ENCODE measurements around the gene WDR7.

Gene WDR7

GRCh38 chr18:57003342-57003741 lies 352.2 kb downstream of the WDR7 start:
- DNase-seq, result no peak

GRCh38 chr18:57004366-57005121 lies 353.4 kb downstream of the WDR7 start:
- no peak for DNase-seq

- DNase-seq, result no peak
These were observed 357.0 kb downstream of the WDR7 start for GRCh38 chr18:57008001-57008686.

DNA sequence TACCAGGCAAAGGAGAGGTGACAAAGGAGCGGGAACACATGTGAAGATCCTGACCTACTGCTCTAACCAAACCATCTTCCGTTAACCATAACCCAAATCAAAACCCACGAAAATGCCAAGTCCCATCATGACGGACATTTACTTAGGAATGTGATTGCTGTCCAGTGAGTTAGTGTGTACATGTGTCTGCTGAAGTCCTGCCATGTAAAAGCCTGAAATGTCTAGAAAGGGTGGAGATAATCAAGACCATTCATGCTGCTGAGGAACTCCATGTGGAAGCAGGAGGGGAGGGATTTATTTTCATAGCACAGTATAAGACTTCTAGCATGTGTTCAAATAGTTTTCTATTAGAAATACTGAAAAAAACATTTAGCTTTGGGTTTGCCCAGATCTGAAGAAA lies 358.7 kb downstream of the WDR7 start:
- DNase-seq, result no peak

- no peak for DNase-seq
These were observed 363.7 kb downstream of the WDR7 start for GRCh38 chr18:57014772-57015413.

- no peak for DNase-seq
These were observed 364.3 kb downstream of the WDR7 start for GRCh38 chr18:57015451-57015850.

- no peak for DNase-seq
These were observed 367.7 kb downstream of the WDR7 start for GRCh38 chr18:57018845-57019244.

GRCh38 chr18:57022716-57023115 lies 371.6 kb downstream of the WDR7 start:
- DNase-seq, result no peak

DNA sequence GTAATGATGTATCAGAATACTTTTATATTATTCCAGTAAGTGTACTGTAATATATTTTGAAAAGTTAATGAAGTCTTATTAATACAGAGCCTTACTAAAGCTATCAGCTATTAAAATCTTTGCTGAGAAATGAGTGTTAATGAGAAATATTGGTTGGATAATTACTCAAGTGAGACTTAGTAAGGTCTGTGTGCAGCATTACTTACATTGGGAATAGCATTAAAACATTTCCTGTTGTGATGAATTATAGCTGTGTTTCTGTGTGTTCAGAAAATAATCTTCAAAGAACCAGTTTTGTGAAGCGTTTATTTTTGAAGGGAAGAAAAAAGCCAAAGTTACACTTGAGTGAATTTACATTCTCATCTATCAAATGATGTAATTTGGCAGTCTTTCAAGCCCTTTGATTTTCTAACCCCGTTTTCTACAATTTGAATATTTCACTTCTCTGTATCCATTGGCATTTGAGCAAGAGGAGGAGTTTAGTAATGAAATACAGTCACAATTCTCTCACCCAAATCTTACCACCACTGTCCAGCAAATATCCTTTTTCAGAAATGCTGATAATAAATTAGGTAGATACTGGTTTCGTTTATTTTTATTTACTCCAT lies 372.2 kb downstream of the WDR7 start:
- DNase-seq, result no peak

DNA sequence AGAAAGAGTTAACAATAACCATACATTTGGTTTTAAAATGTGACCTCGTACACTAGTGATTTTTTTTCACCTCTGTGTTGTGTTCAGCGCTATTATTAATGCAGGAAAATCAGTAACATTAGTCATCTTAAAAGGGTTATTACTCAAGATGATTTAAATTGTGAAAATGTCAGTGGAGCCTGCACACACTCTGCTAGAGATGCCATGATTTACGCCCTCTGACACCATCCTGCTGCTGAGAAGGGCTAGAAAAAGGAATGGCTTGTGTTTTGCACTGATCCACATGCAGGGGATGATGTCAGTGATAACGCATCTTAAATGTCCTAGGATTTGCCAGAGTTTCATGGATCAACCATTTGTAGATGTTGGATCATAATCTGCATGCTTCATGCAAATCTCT lies 374.4 kb downstream of the WDR7 start:
- DNase-seq, result no peak

- DNase-seq, result no peak
These were observed 375.2 kb downstream of the WDR7 start for GRCh38 chr18:57026316-57026715.

DNA sequence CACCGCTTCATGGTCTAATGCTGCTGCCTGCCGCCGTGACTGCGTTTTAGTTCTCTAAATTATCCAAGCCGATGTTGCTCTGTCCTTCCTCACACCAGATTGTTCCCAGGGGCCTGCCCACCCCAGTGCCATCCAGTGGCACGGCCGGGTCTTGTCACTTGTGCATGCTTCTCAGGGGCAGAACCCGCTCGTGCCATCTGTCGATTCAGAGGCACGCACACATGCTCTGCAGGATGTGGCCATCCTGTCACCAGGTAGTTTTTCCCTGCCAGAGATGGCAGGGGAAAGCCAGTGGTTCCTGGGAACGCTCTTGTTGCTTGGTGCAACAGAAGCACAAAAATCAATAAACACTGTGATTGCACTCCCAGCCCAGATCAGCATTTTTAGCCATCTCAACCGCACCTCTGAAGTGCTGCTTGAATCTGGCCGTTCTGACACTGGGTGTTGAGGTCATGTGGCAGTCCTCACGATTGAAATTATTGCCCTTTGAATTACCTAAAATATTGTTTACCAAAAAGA lies 376.1 kb downstream of the WDR7 start:
- no peak for DNase-seq

GRCh38 chr18:57029761-57030160 lies 378.6 kb downstream of the WDR7 start:
- no peak for DNase-seq

GRCh38 chr18:57030417-57030816 lies 379.3 kb downstream of the WDR7 start:
- DNase-seq, result no peak

DNA sequence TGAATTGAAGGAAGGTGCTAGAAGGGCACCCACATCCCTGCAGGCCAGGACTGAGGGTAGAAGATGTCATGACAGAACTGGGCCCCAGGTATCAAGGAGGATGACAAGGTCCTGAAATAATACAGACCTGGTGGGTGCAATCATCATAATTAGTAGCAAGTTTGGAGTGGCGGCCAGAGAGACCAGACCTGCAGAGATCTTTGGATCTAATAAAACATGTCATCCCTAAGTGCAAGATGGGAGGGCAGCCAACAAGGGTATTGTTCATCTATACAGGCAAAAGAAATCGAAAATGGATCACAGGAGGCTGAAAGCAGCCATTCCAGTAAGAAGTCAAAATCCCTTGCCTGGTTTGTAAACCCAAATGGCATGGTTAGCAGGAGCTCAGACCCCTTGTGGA lies 384.4 kb downstream of the WDR7 start:
- DNase-seq, result no peak

DNA sequence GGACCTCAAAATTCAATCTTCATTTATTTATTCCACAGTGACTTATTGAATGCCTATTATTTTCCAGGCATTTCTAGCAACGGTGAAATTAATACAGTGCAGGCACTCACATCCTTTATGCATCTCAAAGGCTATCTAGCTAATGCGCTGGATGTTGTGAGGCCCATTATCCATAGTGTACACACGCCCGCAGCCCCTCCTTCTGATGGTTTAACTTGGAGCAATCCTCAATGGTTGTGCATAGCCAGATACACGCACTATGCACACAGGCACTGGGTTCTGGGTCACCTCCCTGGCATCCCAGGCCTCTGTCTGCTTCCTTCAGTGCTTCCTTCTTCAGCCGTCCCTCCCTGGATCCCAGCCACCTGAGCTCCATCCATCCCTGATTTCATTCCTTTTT lies 387.2 kb downstream of the WDR7 start:
- no peak for DNase-seq

GRCh38 chr18:57040175-57040574 lies 389.0 kb downstream of the WDR7 start:
- no peak for DNase-seq

- no peak for DNase-seq
These were observed 392.1 kb downstream of the WDR7 start for GRCh38 chr18:57043241-57043640.

DNA sequence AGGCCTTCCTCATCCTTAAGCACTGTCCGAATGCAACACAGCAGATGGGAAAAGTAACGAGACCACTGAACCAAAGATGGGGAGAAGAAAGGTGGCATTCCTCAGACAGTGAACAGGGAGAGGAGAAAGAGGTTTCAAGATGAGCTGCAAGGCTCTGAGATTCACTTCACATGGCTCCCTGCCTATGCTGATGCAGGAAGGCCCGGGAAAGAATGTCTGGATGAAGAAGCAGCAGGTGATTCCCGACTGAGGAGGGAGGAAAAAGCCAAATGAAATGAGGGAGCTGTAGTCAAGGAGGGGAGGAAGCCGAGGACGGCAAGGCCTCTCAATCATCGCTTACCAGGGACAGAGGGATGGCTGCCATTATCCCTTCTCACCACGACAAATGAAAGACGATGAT lies 397.2 kb downstream of the WDR7 start:
- no peak for DNase-seq

DNA sequence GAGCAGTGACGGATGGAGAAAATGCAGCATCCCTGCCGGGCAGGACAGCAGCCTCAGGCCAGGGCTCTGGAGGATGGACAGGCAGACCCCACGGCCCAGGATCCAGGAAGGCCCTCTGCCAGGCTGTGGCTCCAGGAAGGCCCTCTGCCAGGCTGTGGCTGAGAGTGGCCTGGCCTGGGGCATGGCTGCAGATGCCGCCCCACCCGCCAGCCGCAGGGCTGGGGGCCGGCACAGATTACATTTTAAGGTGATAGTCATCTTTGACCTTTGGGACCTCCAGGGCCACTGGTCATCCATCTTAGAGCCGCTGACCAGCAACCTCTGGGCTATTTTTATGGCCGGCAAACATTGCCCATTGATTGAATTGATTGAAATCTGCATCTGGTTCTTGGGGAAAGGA lies 397.7 kb downstream of the WDR7 start:
- DNase-seq, result no peak

DNA sequence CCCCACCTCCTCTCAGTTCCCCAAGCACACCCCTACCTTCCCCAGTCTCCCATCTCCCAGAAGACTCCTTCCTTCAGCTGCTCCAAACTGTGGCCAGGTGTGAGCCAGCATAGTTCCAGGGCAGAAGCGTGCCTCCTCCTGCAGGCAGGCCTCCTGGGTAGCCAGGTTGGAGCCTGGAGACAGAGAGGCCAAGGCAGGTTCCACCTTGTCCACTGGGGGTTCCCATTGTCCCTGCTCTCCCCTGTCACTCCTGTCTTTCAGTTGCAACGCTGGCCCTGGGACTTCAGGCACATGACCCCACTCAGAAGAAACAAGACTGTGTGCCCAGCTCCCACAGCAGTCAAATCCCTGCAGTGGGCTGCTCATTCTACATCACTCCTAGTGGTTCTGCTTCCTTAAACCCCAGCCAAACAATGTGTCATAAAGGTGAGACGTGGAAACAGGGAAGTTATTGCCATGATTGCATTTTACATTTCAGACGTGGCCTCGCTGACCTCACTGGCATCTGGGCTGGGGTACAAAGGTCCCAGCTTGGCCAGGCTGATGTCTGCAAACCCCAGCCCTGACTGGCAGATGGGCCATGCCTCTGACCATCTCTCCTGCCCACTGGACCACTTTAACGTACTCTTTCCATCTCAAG lies 399.3 kb downstream of the WDR7 start:
- DNase-seq, result no peak

DNA sequence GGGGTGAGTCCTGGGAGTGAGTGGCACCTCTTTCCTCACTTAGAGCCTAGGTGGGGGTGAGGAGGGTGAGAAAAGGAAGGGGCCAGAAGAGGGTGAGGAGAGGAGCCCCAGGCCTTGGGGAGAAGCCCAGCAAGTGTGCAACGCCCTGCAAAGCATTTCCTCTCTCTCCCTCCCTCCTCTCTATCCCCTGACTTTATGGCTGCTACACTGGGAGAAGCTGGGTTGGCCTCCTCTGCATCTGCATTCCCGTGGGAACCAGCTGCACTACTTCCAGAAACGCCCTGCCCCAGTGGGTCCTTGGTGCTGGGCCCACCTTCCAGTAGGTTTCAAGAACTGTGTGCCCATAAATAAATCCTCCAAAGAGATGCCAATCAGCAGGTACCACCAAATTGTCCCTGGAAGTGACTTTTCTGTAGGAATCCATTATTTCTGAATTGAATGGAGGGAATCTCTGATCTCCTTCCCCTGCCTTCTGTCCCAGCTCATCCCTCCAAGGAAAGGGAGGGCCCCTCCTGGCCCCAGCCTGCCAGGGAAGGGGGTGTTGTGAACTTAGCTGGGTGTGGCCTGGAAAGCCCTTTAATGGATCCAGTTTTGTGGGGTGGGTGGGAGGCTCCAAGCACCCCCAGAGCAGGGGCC lies 400.0 kb downstream of the WDR7 start:
- DNase-seq, result no peak

Data from central memory CD4-positive, alpha-beta T cell (primary cell).